HL-60 (cell line): ENCODE measurements around the gene MAN1C1.
"Not testable (repeated sequence)": the region's sequence is repeated elsewhere in the genome, so short reads cannot be mapped to it uniquely, and the experiment has no call there.

ENCODE experiments used
- DNase-seq, 2 experiments: peaks; one replicate each; pipeline ENCODE4 v3.0.0-alpha.2; 2010 to 2020; ENCODE audit warnings: low read depth in 1 of 2, low spot score in 1 of 2
- H3K27ac ChIP-seq: fragments of 250-450 bp; sonication (Bioruptor Pico); replicated peaks from 2 replicates; pipeline ENCODE4 v1.5.1; 2020; ENCODE audit warnings: mild to moderate bottlenecking, moderate library complexity
- H3K27me3 ChIP-seq: fragments of 250-450 bp; sonication (Bioruptor Pico); 2 replicates; pipeline ENCODE4 v1.5.1; 2021; ENCODE audit warnings: mild to moderate bottlenecking, moderate library complexity; ENCODE audit not compliant: insufficient read depth, poor library complexity, severe bottlenecking
- H3K4me3 ChIP-seq: replicated peaks from 2 replicates; pipeline ENCODE4 v1.5.1; 2011; ENCODE audit warnings: mild to moderate bottlenecking, control low read depth, low read length; ENCODE audit not compliant: insufficient read depth
- CTCF ChIP-seq: IDR thresholded peaks from one replicate; pipeline ENCODE4 v1.5.1; 2011; ENCODE audit warnings: low read length, control low read depth, inconsistent platforms; ENCODE audit not compliant: insufficient read depth
- GABPA ChIP-seq: IDR thresholded peaks from 2 replicates; pipeline ENCODE4 v1.6.1; 2012; ENCODE audit warnings: low read depth
- POLR2AphosphoS5 ChIP-seq: IDR thresholded peaks from 2 replicates; pipeline ENCODE4 v1.6.1; 2012; ENCODE audit warnings: low read depth
- REST ChIP-seq: IDR thresholded peaks from 2 replicates; pipeline ENCODE4 v1.6.1; 2012; ENCODE audit warnings: low read depth; ENCODE audit not compliant: insufficient replicate concordance
- SPI1 ChIP-seq: IDR thresholded peaks from 2 replicates; pipeline ENCODE4 v1.6.1; 2012; ENCODE audit warnings: low read depth, mild to moderate bottlenecking, borderline replicate concordance

Gene MAN1C1

GRCh38 chr1:25599969-25600610, 16.5 kb upstream of the MAN1C1 start:
- Histone ChIP-seq H3K27me3 (peaks cover 2% of the 10 kb centered on the region), H3K4me3 (no peak overlapping the region), H3K27ac (no peak overlapping the region)
- no peak for TF ChIP-seq CTCF
- no peak for TF ChIP-seq SPI1
- no peak for TF ChIP-seq GABPA
- TF ChIP-seq REST, result no peak
- TF ChIP-seq POLR2AphosphoS5, result no peak
- no peak for DNase-seq

GRCh38 chr1:25600971-25601699, 15.5 kb upstream of the MAN1C1 start:
- not testable (repeated sequence) for H3K4me3 ChIP-seq, H3K27ac ChIP-seq, H3K27me3 ChIP-seq, DNase-seq

GRCh38 chr1:25603779-25604538, 12.6 kb upstream of the MAN1C1 start:
- H3K27me3 ChIP-seq, DNase-seq, H3K4me3 ChIP-seq, H3K27ac ChIP-seq: not testable (repeated sequence)

- H3K4me3 ChIP-seq, result no peak overlapping the region
- H3K27me3 ChIP-seq, result peaks cover 3% of the 10 kb centered on the region
- no peak for DNase-seq
- H3K27ac ChIP-seq, result no peak overlapping the region
- TF ChIP-seq GABPA (no peak), REST (no peak), CTCF (no peak), SPI1 (no peak), POLR2AphosphoS5 (no peak)
Measured at GRCh38 chr1:25607123-25607522, 9.5 kb upstream of the MAN1C1 start.
